ENCODE measurements around the gene LRRC18.

LRRC18 gene

GRCh38 chr10:48939790-48940325, at the start of gene LRRC18:
LRRC18 (minus strand) TSS chr10:48939840; CDS start chr10:48914155, 25,685 bp downstream.
- Histone ChIP-seq H3K9ac (ENCODE audit: low read length) (no peak within 1 kb of the TSS), H3K27me3 (ENCODE audit: control insufficient read depth in 1 of 2, insufficient read depth in 2 of 2, low read length in 2 of 2) (no peaks in the 10 kb centered on the region), H3K4me3 (ENCODE audit: low read depth in 1 of 2, low read length in 2 of 2) (no peak within 1 kb of the TSS), H3K36me3 (ENCODE audit: insufficient read depth, low read length) (no peaks in the 10 kb centered on the region), H3K27ac (ENCODE audit: low read depth, low read length) (no peak within 1 kb of the TSS), H3K4me1 (ENCODE audit: insufficient read depth, low read length) (no peaks in the 10 kb centered on the region), H3K9me3 (ENCODE audit: low read length) (no peaks in the 10 kb centered on the region)

- no peaks in the 10 kb centered on the region for H3K4me1 ChIP-seq (ENCODE audit: insufficient read depth, low read length)
Measured at GRCh38 chr10:48985621-48986158, 46.0 kb upstream of the LRRC18 start.

GRCh38 chr10:48983648-48984351, 44.2 kb upstream of the LRRC18 start:
- no peak overlapping the region for H3K27ac ChIP-seq (ENCODE audit: low read depth, low read length)
- no peak overlapping the region for H3K4me3 ChIP-seq (ENCODE audit: low read depth in 1 of 2, low read length in 2 of 2)
- H3K36me3 ChIP-seq (ENCODE audit: insufficient read depth, low read length): no peaks in the 10 kb centered on the region
- no peaks in the 10 kb centered on the region for H3K27me3 ChIP-seq (ENCODE audit: control insufficient read depth in 1 of 2, insufficient read depth in 2 of 2, low read length in 2 of 2)
- H3K4me1 ChIP-seq (ENCODE audit: insufficient read depth, low read length): no peaks in the 10 kb centered on the region
- no peaks in the 10 kb centered on the region for H3K9me3 ChIP-seq (ENCODE audit: low read length)
- H3K9ac ChIP-seq (ENCODE audit: low read length): no peak overlapping the region

More at GRCh38 chr10:48985621-48986158, 46.0 kb upstream of the LRRC18 start:
- Histone ChIP-seq H3K27me3 (ENCODE audit: control insufficient read depth in 1 of 2, insufficient read depth in 2 of 2, low read length in 2 of 2) (no peaks in the 10 kb centered on the region), H3K9ac (ENCODE audit: low read length) (no peak overlapping the region), H3K4me3 (ENCODE audit: low read depth in 1 of 2, low read length in 2 of 2) (no peak overlapping the region), H3K9me3 (ENCODE audit: low read length) (no peaks in the 10 kb centered on the region), H3K27ac (ENCODE audit: low read depth, low read length) (no peak overlapping the region), H3K36me3 (ENCODE audit: insufficient read depth, low read length) (no peaks in the 10 kb centered on the region)

GRCh38 chr10:48982584-48982983, 42.9 kb upstream of the LRRC18 start:
- H3K27ac ChIP-seq (ENCODE audit: low read depth, low read length): no peak overlapping the region
- H3K4me1 ChIP-seq (ENCODE audit: insufficient read depth, low read length): no peaks in the 10 kb centered on the region
- H3K4me3 ChIP-seq (ENCODE audit: low read depth in 1 of 2, low read length in 2 of 2): no peak overlapping the region
- no peaks in the 10 kb centered on the region for H3K36me3 ChIP-seq (ENCODE audit: insufficient read depth, low read length)
- no peak overlapping the region for H3K9ac ChIP-seq (ENCODE audit: low read length)
- no peaks in the 10 kb centered on the region for H3K27me3 ChIP-seq (ENCODE audit: control insufficient read depth in 1 of 2, insufficient read depth in 2 of 2, low read length in 2 of 2)
- no peaks in the 10 kb centered on the region for H3K9me3 ChIP-seq (ENCODE audit: low read length)

GRCh38 chr10:48981310-48981907, 41.8 kb upstream of the LRRC18 start:
- H3K9ac ChIP-seq (ENCODE audit: low read length): no peak overlapping the region
- H3K36me3 ChIP-seq (ENCODE audit: insufficient read depth, low read length): no peaks in the 10 kb centered on the region
- H3K27me3 ChIP-seq (ENCODE audit: control insufficient read depth in 1 of 2, insufficient read depth in 2 of 2, low read length in 2 of 2): no peaks in the 10 kb centered on the region
- no peaks in the 10 kb centered on the region for H3K9me3 ChIP-seq (ENCODE audit: low read length)
- H3K27ac ChIP-seq (ENCODE audit: low read depth, low read length): no peak overlapping the region
- H3K4me1 ChIP-seq (ENCODE audit: insufficient read depth, low read length): no peaks in the 10 kb centered on the region
- H3K4me3 ChIP-seq (ENCODE audit: low read depth in 1 of 2, low read length in 2 of 2): no peak overlapping the region

GRCh38 chr10:48978318-48978717, 38.7 kb upstream of the LRRC18 start:
- Histone ChIP-seq H3K27ac (ENCODE audit: low read depth, low read length) (no peak overlapping the region), H3K4me1 (ENCODE audit: insufficient read depth, low read length) (no peaks in the 10 kb centered on the region), H3K9ac (ENCODE audit: low read length) (no peak overlapping the region), H3K36me3 (ENCODE audit: insufficient read depth, low read length) (no peaks in the 10 kb centered on the region), H3K9me3 (ENCODE audit: low read length) (no peaks in the 10 kb centered on the region), H3K27me3 (ENCODE audit: control insufficient read depth in 1 of 2, insufficient read depth in 2 of 2, low read length in 2 of 2) (no peaks in the 10 kb centered on the region), H3K4me3 (ENCODE audit: low read depth in 1 of 2, low read length in 2 of 2) (no peak overlapping the region)

GRCh38 chr10:48976196-48976595, 36.6 kb upstream of the LRRC18 start:
- H3K9me3 ChIP-seq (ENCODE audit: low read length): no peaks in the 10 kb centered on the region
- no peak overlapping the region for H3K9ac ChIP-seq (ENCODE audit: low read length)
- H3K27me3 ChIP-seq (ENCODE audit: control insufficient read depth in 1 of 2, insufficient read depth in 2 of 2, low read length in 2 of 2): no peaks in the 10 kb centered on the region
- H3K4me3 ChIP-seq (ENCODE audit: low read depth in 1 of 2, low read length in 2 of 2): no peak overlapping the region
- H3K27ac ChIP-seq (ENCODE audit: low read depth, low read length): no peak overlapping the region
- H3K36me3 ChIP-seq (ENCODE audit: insufficient read depth, low read length): no peaks in the 10 kb centered on the region
- H3K4me1 ChIP-seq (ENCODE audit: insufficient read depth, low read length): no peaks in the 10 kb centered on the region

- H3K4me3 ChIP-seq (ENCODE audit: low read depth in 1 of 2, low read length in 2 of 2): no peak overlapping the region
- no peaks in the 10 kb centered on the region for H3K9me3 ChIP-seq (ENCODE audit: low read length)
- H3K36me3 ChIP-seq (ENCODE audit: insufficient read depth, low read length): no peaks in the 10 kb centered on the region
- H3K27me3 ChIP-seq (ENCODE audit: control insufficient read depth in 1 of 2, insufficient read depth in 2 of 2, low read length in 2 of 2): no peaks in the 10 kb centered on the region
- H3K4me1 ChIP-seq (ENCODE audit: insufficient read depth, low read length): no peaks in the 10 kb centered on the region
- H3K27ac ChIP-seq (ENCODE audit: low read depth, low read length): no peak overlapping the region
- H3K9ac ChIP-seq (ENCODE audit: low read length): no peak overlapping the region
Measured at GRCh38 chr10:48974510-48975156, 35.0 kb upstream of the LRRC18 start.

- H3K9ac ChIP-seq (ENCODE audit: low read length): no peak overlapping the region
- H3K4me1 ChIP-seq (ENCODE audit: insufficient read depth, low read length): no peaks in the 10 kb centered on the region
- no peak overlapping the region for H3K4me3 ChIP-seq (ENCODE audit: low read depth in 1 of 2, low read length in 2 of 2)
- no peaks in the 10 kb centered on the region for H3K27me3 ChIP-seq (ENCODE audit: control insufficient read depth in 1 of 2, insufficient read depth in 2 of 2, low read length in 2 of 2)
- no peaks in the 10 kb centered on the region for H3K36me3 ChIP-seq (ENCODE audit: insufficient read depth, low read length)
- no peak overlapping the region for H3K27ac ChIP-seq (ENCODE audit: low read depth, low read length)
- H3K9me3 ChIP-seq (ENCODE audit: low read length): no peaks in the 10 kb centered on the region
Measured at GRCh38 chr10:48973065-48973464, 33.4 kb upstream of the LRRC18 start.

GRCh38 chr10:48970654-48971053, 31.0 kb upstream of the LRRC18 start:
- no peaks in the 10 kb centered on the region for H3K9me3 ChIP-seq (ENCODE audit: low read length)
- H3K9ac ChIP-seq (ENCODE audit: low read length): no peak overlapping the region
- H3K4me3 ChIP-seq (ENCODE audit: low read depth in 1 of 2, low read length in 2 of 2): no peak overlapping the region
- no peak overlapping the region for H3K27ac ChIP-seq (ENCODE audit: low read depth, low read length)
- H3K27me3 ChIP-seq (ENCODE audit: control insufficient read depth in 1 of 2, insufficient read depth in 2 of 2, low read length in 2 of 2): no peaks in the 10 kb centered on the region
- H3K4me1 ChIP-seq (ENCODE audit: insufficient read depth, low read length): no peaks in the 10 kb centered on the region
- H3K36me3 ChIP-seq (ENCODE audit: insufficient read depth, low read length): no peaks in the 10 kb centered on the region

- H3K4me3 ChIP-seq (ENCODE audit: low read depth in 1 of 2, low read length in 2 of 2): no peak overlapping the region
- no peaks in the 10 kb centered on the region for H3K36me3 ChIP-seq (ENCODE audit: insufficient read depth, low read length)
Measured at GRCh38 chr10:48970046-48970445, 30.4 kb upstream of the LRRC18 start.

More at GRCh38 chr10:48970046-48970445, 30.4 kb upstream of the LRRC18 start:
- Histone ChIP-seq H3K4me1 (ENCODE audit: insufficient read depth, low read length) (no peaks in the 10 kb centered on the region), H3K27ac (ENCODE audit: low read depth, low read length) (no peak overlapping the region), H3K9me3 (ENCODE audit: low read length) (no peaks in the 10 kb centered on the region), H3K9ac (ENCODE audit: low read length) (no peak overlapping the region), H3K27me3 (ENCODE audit: control insufficient read depth in 1 of 2, insufficient read depth in 2 of 2, low read length in 2 of 2) (no peaks in the 10 kb centered on the region)

Data from muscle layer of colon (tissue), 2 donors.